Lung microvascular endothelial cell (primary cell): ENCODE results near the gene VAV3. TPM values are rescaled to one million over a fixed set of nuclear protein-coding genes. Genes with fewer than 3 reads are reported as not detected.
A peak's percentile ranks its signal among the peaks of the same experiment; 100 is the strongest.
"Not testable (repeated sequence)": the region's sequence is repeated elsewhere in the genome, so short reads cannot be mapped to it uniquely, and the experiment has no call there.

Source experiments
- DNase-seq, 2 donors: peaks; one replicate each; pipeline versions ENCODE4 v3.0.0 to v3.0.0-alpha.2; 2010; ENCODE audit warnings: low read depth in 2 of 2
- total RNA-seq: library from RNA; depleted of rRNA; stranded (reverse); fragments of >200 nt; gene quantifications from 2 replicates; pipeline ENCODE4 v1.2.1, GENCODE V29; 2014

VAV3 gene
- total RNA-seq, result 33.3 and 59.1 TPM in 2 replicates

DNA sequence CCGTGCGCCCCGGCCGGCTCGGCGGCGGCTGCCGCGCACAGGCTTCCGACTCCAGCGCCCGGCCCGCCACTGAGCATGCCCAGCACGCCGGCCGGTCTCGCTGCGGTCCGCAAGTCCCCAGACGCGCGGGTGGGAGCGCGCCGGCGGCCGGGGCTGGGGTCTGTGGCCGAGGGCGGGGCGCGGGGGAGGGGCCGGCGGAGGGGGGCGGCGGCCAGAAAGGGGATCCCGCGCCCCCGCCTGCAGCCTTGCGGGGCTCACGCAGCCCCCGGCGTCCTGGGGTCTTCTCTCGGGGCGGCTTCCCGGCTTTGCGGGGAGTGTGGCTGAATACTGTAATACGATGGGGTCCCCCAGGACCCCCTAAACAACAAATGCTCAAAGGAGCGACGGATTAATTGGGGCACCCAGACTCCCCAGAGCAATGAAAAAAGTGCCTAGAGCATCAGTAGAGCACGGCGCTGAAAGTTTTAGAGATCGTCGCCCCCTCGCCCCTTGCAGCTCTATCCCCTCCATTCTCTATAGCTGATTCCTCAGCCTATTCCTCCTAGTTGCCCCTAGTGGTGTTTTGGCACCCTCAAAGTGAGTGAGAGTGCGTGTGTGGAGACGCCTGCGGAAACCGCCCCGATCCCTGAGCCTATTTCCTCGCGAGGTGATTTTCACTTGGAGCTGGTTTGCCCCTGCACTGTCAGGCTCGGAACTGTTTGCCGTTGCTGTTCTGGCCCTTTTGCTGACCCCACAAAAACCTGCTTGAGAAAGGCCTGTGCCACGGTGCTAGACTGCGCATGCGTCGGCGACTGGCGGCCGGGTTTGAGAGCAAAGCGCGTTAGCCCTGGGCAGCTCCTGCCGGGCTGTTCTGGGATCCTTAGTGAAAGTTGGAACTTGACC lies at the start of gene VAV3:
TSS of gene VAV3 (minus strand) at position 71 of the 882 bp plus-strand sequence. CDS start 311 bp downstream, outside the sequence.
- peak; percentile 55 to 94 for DNase-seq

DNA sequence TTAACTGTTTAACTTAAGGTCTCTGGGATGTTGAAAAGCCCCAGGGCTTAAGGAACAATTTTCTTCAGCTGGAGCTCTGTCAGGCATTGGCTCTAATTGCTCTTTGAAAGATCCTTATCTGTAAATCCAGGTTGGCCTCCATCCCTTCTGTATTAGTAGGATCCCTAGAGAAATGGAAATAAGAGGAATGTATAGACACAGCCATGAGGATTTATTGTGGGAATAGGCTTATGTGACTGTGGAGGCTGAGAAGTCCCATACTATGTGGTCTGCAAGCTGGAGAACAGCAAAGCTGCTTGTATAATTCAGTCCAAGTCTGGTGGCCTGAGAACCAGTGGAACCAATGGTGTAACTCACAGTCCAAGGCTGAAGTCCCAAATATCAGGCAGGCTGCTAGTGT lies 47.6 kb upstream of the VAV3 start:
- no peak for DNase-seq

DNA sequence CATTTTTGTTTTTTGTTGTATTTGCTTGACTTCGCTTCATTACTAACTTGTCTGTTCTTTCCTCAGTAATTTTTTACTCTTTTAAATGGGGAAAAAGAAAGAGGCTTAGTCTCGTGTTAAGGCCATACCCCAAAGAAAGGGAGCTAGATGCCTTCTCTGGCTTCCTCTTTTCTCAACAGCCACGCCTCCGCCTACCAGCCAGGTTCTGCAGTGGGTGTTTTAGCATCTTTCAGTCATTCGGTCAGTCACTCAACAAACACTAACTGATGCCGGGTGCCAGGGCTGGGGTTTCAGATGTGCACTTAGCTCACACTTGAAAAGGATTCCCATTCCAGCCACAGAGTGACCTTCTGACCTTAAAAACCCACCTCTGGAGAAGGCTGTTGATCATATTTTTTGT lies 46.3 kb upstream of the VAV3 start:
- no peak for DNase-seq

DNA sequence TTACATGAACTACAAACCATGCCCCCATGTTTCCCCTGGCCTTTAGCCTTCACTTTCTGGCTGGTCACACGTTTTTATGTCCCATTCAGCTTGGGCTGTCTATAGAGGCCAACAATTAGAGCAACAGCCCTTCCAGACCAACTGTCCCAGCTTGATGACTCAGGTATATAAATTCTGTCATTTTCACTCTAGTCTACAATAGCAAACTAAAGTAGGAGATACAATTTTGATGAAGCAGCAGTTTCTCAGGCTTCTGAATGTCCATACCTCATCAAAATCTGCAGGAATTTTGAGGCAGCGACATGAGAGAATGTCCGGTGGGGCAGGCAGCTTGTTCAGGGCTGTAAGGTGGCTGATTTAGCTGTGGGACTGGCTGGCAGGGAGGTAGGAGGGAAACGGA lies 45.6 kb upstream of the VAV3 start:
- DNase-seq, result no peak

GRCh38 chr1:108009603-108010195 lies 44.7 kb upstream of the VAV3 start:
- DNase-seq, result peak in 1 of 2 donors; percentile 31

DNA sequence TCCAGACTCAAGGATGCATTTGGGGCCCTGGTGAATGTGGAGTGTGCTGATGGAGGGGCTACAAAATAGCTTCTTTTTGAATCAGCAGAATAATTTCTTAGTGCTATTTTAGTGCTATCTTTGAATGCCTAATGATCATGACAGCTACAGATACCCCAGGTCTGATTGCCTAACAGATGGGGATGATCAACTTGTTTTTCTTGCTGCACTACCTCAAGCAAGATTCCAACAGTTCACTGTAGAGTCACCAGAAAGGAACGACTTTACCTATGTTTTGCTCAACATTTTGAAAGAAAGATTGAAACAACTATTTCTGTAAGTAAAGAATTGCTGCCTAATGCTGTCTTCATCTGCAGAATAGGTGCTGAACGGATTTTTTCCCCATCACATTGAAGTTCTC lies 42.6 kb upstream of the VAV3 start:
- no peak for DNase-seq

DNA sequence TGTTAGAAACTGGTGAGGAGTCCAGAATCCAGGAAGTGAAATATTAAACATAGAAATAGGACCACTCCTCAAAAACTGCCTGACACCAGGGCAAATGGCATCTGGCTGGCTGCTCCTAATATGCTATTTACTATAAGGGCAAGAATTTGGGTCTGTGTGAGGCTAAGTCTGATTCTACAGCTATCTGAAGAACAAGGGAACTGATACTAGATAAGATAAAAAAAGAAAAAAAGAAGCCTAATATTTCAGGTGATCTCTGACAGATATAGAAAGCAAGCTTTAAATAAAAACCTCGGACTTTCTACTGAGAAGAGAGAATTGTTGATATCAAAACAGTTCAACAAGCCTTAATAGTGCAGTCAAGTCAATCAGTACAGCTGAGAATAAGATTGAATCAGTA lies 42.1 kb upstream of the VAV3 start:
- no peak for DNase-seq

GRCh38 chr1:108004919-108005318 lies 39.9 kb upstream of the VAV3 start:
- not testable (repeated sequence) for DNase-seq

DNA sequence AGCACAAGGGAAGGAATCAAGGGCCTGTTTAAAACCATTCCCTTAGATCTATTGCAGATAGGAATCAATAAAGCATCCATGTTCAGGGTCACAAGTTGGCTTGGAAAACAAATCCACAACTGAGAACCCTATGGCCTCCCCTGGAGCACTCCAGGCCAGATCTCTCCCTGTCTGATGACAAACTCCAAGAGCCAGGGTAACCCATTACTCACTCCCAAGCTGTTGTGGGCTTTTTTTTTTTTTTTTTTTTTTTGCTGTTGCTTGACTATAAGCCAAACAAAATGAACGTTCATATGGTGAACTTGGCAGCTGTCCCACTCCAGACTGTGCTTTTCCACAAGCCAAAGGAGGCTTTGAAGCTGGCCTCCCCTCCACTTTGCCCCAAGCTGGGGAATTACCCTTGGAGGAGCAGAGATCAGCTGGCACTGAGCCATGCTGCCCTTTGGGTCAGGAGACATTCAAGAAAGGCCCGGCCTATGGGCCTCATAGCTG lies 35.7 kb upstream of the VAV3 start:
- peak; percentile 90 to 95 for DNase-seq

DNA sequence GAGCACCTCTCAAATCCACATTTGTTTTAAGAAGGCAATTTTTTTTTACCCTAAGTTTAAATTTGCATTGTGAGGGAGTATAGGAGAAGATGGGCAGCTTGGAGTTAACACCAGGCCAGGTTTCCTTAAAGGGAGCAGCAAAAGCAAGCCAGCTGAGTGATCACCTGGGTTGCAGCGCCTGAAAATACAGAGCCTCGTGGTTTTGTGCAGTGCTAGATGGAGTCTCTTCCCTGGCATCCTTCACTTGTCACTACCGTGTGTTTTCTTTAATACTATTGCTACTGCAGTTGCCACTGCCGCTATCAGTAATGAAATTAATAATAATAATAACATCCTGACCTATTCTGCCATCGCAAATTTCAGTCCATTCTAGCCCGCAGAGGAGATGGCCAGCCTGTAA lies 35.2 kb upstream of the VAV3 start:
- no peak for DNase-seq

DNA sequence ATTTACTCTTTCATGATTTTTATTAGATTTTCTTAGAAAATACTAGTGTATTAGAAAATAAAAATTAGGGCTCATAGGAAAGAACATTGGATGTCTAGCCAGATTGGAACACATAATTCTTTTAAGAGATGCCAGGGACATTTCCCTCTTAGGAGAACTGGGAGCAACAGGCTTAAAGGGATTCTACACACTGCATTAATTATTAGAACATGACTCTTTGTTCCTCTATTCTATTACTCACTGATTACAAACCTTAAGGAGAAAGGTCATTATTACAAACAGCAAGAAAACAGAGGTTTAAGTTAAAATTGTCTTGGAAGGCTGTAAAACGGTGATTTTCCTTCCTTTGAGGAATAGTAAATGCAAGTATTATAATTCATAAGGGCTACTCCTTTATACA lies 32.9 kb upstream of the VAV3 start:
- DNase-seq, result no peak

DNA sequence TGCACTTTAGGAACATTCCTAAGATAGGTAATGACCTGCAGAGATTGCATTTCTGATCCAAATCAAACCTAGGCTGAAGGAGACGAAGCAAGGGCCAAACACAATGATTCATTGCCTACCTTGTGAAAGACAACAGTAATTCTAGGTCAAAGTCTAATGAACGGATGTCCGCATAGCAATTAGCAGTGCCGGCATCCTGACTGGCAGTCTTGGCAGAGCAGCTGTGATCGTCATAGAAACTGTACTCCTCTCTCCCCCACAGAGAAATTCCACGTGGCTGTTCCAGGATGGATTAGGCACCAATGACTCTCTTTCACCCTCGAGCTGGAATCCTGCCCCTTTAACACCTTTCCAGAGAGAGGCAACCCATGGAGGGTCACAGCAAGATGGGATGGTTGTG lies 28.9 kb upstream of the VAV3 start:
- peak; percentile 10 to 40 for DNase-seq

DNA sequence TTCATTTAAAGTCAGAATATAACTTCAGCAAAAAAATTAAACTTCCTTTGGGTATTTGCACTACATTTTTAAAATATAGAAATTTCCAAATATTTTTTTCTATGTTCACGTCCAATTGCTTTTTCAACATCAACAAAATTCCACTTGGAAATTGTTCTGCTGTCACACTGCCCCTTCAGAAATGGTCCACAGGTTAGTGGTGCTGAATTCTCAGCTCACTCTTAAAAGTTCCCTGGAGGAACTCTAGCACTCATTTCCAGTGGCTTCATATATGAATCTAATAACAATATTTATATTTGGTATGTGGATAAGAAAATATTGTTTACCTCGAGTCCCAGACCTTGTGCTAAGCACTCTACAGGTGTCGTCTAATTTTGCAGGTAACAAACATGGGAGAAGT lies 27.4 kb upstream of the VAV3 start:
- DNase-seq, result no peak

DNA sequence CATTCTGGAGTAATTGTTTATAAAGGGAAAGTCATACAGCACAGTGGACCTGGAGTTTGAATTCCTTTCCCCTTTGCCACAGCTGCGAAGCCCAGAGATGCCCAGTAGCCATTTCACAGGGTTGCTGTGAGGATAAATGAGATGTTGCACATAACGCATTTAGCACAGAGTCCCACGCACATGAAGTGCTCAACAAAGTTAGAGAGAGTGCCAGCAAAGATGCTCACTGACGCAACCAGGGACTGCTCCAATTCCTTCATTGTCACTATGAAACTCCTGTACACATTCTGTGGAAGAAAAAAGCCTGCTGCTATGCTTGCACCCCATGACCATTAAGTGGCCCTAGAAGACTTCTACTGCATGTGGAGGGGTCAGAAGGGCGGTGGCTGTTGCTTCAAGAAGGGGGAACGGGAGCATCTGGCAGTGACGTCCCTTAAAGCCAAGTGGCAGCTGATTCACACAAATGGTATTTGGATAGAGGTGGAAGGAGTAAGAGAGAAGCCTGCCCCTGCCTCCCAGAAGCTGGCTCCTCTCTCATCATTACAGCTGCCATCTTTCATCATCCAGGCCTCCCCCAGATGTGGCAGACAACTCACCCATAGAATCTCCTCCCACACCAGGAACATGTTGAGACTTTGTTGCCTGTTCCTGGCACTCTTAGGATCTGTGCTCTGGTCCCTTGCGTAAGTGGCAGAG lies 26.5 kb upstream of the VAV3 start:
- no peak for DNase-seq

GRCh38 chr1:107990606-107991005 lies 25.6 kb upstream of the VAV3 start:
- no peak for DNase-seq

DNA sequence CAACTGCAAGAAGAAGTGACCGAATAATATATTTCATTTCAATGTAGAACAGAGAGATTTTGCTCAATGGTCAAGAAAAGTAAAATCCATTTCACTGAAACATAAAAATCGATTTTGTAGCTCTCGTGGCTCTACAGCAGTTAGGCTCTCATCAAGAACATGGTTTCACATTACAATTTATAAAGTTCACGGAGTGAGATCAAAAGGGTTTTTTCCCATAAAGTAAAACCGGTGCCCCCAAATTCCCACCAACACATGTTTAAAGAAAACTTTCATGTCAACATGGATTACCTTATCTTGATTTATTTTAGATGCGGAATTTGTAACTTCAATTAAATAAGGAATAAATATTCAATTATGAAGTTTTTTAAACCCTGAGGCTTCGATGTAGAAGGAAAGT lies 16.3 kb upstream of the VAV3 start:
- DNase-seq, result no peak

DNA sequence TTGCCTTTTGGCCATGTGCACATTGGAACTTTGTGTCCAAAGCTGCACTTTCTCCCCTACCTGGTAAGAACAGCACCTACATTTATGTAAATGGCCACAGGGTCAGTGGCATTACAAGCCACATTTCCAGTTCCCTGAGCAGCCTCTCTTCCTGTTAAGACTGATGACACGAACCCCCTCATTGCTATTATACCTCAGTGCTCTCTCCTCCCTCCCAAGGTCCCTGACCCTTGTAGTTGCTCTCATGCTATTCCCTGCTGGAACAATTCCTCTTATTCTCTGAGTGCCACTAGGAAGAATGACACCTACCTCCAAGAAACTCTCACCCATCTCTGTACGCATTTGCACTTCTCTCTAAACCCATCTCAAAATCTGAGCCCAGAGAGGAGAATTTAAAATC lies 14.9 kb upstream of the VAV3 start:
- DNase-seq, result no peak

- DNase-seq, result no peak
Observed at GRCh38 chr1:107979088-107979487, 14.1 kb upstream of the VAV3 start.

GRCh38 chr1:107976836-107977235 lies 11.9 kb upstream of the VAV3 start:
- no peak for DNase-seq

DNA sequence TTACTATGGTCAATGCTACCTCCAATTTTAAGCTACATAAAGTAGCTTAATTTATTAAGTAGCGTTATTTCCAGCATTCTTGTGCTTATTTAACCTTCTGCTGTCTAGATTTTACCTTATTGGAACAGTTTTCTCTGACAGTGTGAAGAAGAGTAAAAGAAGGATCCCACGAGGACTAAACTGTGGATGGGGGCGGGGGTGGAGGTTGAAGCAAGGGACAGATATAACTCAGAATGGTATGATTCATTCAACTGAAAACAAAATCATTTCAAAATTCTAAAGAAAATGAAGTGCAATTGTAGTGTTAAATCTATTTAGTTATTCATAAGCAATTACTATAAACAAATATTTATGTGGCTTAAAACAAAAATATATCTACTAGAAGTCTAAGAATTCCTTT lies 11.5 kb upstream of the VAV3 start:
- no peak for DNase-seq

- DNase-seq, result no peak
Observed at GRCh38 chr1:107975851-107976250, 10.9 kb upstream of the VAV3 start.

- no peak for DNase-seq
Observed at GRCh38 chr1:107974090-107974489, 9.1 kb upstream of the VAV3 start.
